GM12878 (cell line): Measurements from ENCODE around the gene TFB1M. TPM values are rescaled to one million over a fixed set of nuclear protein-coding genes. Genes with fewer than 3 reads are reported as not detected.
A peak's percentile ranks its signal among the peaks of the same experiment; 100 is the strongest.

Experiments
- ATAC-seq: fragments of 200-7000 bp; cut with Tn5 transposase; 3 replicates; pipeline ENCODE4 v1.9.1; 2020; ENCODE audit warnings: mild to moderate bottlenecking, moderate library complexity
- BruUV-seq: library from RNA; stranded (reverse); fragments of 400-500 nt; replicated peaks from 2 replicates; lab custom pipeline; 2021; lab: Mats Ljungman, UMichigan
- CTCF ChIA-PET: fragments of 300-600 bp; sonication (Branson Sonifier 250); formaldehyde crosslinking; extraction: SDS; loops from one replicate; lab custom pipeline; 2021; ENCODE audit warnings: inconsistent platforms; lab: Yijun Ruan, JAX
- POLR2A ChIA-PET: fragments of 350-600 bp; formaldehyde crosslinking; extraction: SDS; loops from one replicate; lab custom pipeline; 2021; ENCODE audit warnings: inconsistent platforms; lab: Charles Lee
- RAD21 ChIA-PET: fragments of 300-600 bp; sonication (Branson Sonifier 250); formaldehyde crosslinking; loops from one replicate; lab custom pipeline; 2023; ENCODE audit warnings: antibody characterized with exemption; ENCODE audit not compliant: unreplicated experiment; lab: Charles Lee
- SMC1A ChIA-PET: fragments of 300-600 bp; sonication (Branson Sonifier 250); formaldehyde crosslinking; loops from one replicate; lab custom pipeline; 2023; ENCODE audit not compliant: unreplicated experiment, uncharacterized antibody; lab: Charles Lee
- DNase-seq: peaks from one replicate; pipeline ENCODE4 v3.0.0-alpha.2; 2011; ENCODE audit warnings: low read depth, low spot score
- FAIRE-seq: peaks from 3 replicates; lab custom pipeline; 2011; peaks lifted over from hg19 to GRCh38; lab: Jason Lieb, UNC
- H2AFZ ChIP-seq: 2 replicates; pipeline ENCODE4 v1.6.0; 2011; ENCODE audit warnings: low read depth, low read length, control low read depth; ENCODE audit not compliant: control insufficient read depth
- H3K27ac ChIP-seq: 2 replicates; pipeline ENCODE4 v1.5.1; 2011; ENCODE audit warnings: control low read depth; ENCODE audit not compliant: control insufficient read depth, insufficient read depth
- H3K27me3 ChIP-seq, 2 experiments: replicated peaks in 1 of 2; 2 replicates each; pipeline versions ENCODE4 v1.6.0 to v1.6.1; 2011; ENCODE audit warnings: low read length in 1 of 2; ENCODE audit not compliant: control insufficient read depth in 2 of 2, insufficient read depth in 2 of 2
- H3K36me3 ChIP-seq, 2 experiments: 2 replicates each; pipeline ENCODE4 v1.5.1; 2011; ENCODE audit warnings: low read length in 1 of 2; ENCODE audit not compliant: control insufficient read depth in 2 of 2, insufficient read depth in 2 of 2
- H3K4me1 ChIP-seq: 2 replicates; pipeline ENCODE4 v1.6.1; 2011; ENCODE audit warnings: mild to moderate bottlenecking, low read length, moderate library complexity, mixed read lengths; ENCODE audit not compliant: control insufficient read depth, insufficient read depth
- H3K4me2 ChIP-seq: 2 replicates; pipeline ENCODE4 v1.6.0; 2011; ENCODE audit warnings: control low read depth; ENCODE audit not compliant: control insufficient read depth, insufficient read depth
- H3K4me3 ChIP-seq: fragments of 200-600 bp; sonication (generic); 2 replicates; pipeline ENCODE4 v1.5.1; 2016
- H3K79me2 ChIP-seq: 2 replicates; pipeline ENCODE4 v1.6.0; 2011; ENCODE audit warnings: low read length; ENCODE audit not compliant: control insufficient read depth, insufficient read depth
- H3K9ac ChIP-seq: 2 replicates; pipeline ENCODE4 v1.8.0; 2011; ENCODE audit warnings: low read length, control low read depth, mixed read lengths; ENCODE audit not compliant: control insufficient read depth, insufficient read depth
- H3K9me3 ChIP-seq: replicated peaks from 3 replicates; pipeline ENCODE4 v1.5.1; 2011; ENCODE audit warnings: mild to moderate bottlenecking, low read length; ENCODE audit not compliant: control insufficient read depth, insufficient read depth
- H4K20me1 ChIP-seq: 2 replicates; pipeline ENCODE4 v1.6.0; 2011; ENCODE audit not compliant: control insufficient read depth, insufficient read depth
- CREB1 ChIP-seq: IDR thresholded peaks from 2 replicates; pipeline ENCODE4 v1.6.1; 2012; ENCODE audit warnings: low read depth, mild to moderate bottlenecking, inconsistent platforms
- CREM ChIP-seq: IDR thresholded peaks from 2 replicates; pipeline ENCODE4 v1.6.1; 2014; ENCODE audit warnings: antibody characterized with exemption, low read depth
- IRF4 ChIP-seq: IDR thresholded peaks from 2 replicates; pipeline ENCODE4 v1.6.1; 2011; ENCODE audit warnings: low read depth, low read length
- JUNB ChIP-seq: IDR thresholded peaks from 2 replicates; pipeline ENCODE4 v1.6.1; 2016; ENCODE audit warnings: antibody characterized with exemption, mild to moderate bottlenecking
- LARP7 ChIP-seq: fragments of 450-650 bp; IDR thresholded peaks from 2 replicates; pipeline ENCODE4 v1.6.1; 2017; ENCODE audit warnings: mild to moderate bottlenecking
- MEF2B ChIP-seq: fragments of 450-650 bp; IDR thresholded peaks from 2 replicates; pipeline ENCODE4 v1.6.1; 2018; ENCODE audit warnings: mild to moderate bottlenecking, moderate library complexity; ENCODE audit not compliant: partially characterized antibody, poor library complexity, severe bottlenecking
- RAD21 ChIP-seq: IDR thresholded peaks from 2 replicates; pipeline ENCODE4 v1.6.1; 2011; ENCODE audit warnings: mild to moderate bottlenecking, low read depth, low read length, moderate library complexity; ENCODE audit not compliant: insufficient read depth
- SMC3 ChIP-seq: IDR thresholded peaks from 2 replicates; pipeline ENCODE4 v1.6.1; 2011; ENCODE audit warnings: low read length, improper control_type of control experiment, borderline replicate concordance
- SREBF1 ChIP-seq: IDR thresholded peaks from 2 replicates; pipeline ENCODE4 v1.6.1; 2012; ENCODE audit warnings: mild to moderate bottlenecking, low read length
- SUPT20H ChIP-seq: IDR thresholded peaks from 2 replicates; pipeline ENCODE4 v1.6.1; 2011; ENCODE audit warnings: low read depth, mild to moderate bottlenecking, low read length, moderate library complexity, borderline replicate concordance; ENCODE audit not compliant: control insufficient read depth
- ZNF384 ChIP-seq: IDR thresholded peaks from 2 replicates; pipeline ENCODE4 v1.6.1; 2012; ENCODE audit warnings: low read depth, mild to moderate bottlenecking, low read length, improper control_type of control experiment, borderline replicate concordance
- ZNF592 ChIP-seq: fragments of 450-650 bp; IDR thresholded peaks from 2 replicates; pipeline ENCODE4 v1.6.1; 2017; ENCODE audit warnings: mild to moderate bottlenecking, moderate library complexity
- WGBS: methylation state at CpG from one replicate; pipeline ENCODE4 v1.1.6; 2016; ENCODE audit warnings: low lambda C conversion rate; ENCODE audit not compliant: insufficient replicate concordance, insufficient coverage; ENCODE audit errors: missing lambda C conversion rate; 5-methylcytosine and 5-hydroxymethylcytosine counted together
- in situ Hi-C: fragments of 300-500 bp; cut with MboI; formaldehyde crosslinking; loops from 9 replicates; pipeline ENCODE4 v1.14.3; 2018; ENCODE audit warnings: mixed read lengths
- intact Hi-C: fragments of 100-400 bp; cut with micrococcal nuclease; formaldehyde crosslinking; loops from one replicate; pipeline ENCODE4 v1.14.2; 2022; ENCODE audit not compliant: unreplicated experiment
- polyA plus RNA-seq, 11 experiments: library from polyadenylated mRNA; depleted of rRNA in 4 of 11; unstranded in 6 of 11; stranded (reverse) in 5 of 11; fragments of >200 nt; fragmentation: Nextera tagmentation in 4 of 11; fragmentation: Illumina TruSeq in 1 of 11; extraction: Ambion mirVana in 4 of 11; extraction: Trizol in 1 of 11; gene quantifications; 1 replicate in 1 of 11; 2 replicates in 10 of 11; pipeline versions ENCODE4 v1.2.1 to v1.2.3, GENCODE V29; 2011 to 2016; ENCODE audit warnings: inconsistent platforms in 2 of 11, missing spikeins in 2 of 11, low read depth in 1 of 11
- total RNA-seq, 4 experiments: library from RNA; depleted of rRNA in 3 of 4; stranded (reverse); fragments of >200 nt in 3 of 4; fragmentation: Illumina TruSeq in 1 of 4; extraction: Trizol in 1 of 4; gene quantifications; 2 replicates each; pipeline versions ENCODE4 v1.2.1 to v1.2.3, GENCODE V29; 2013 to 2021
- TF ChIP-seq, protein P1 (sequence below): IDR thresholded peaks from 2 replicates; pipeline ENCODE4 v1.6.1; 2012; ENCODE audit warnings: low read depth, low read length, improper control_type of control experiment

The TFB1M gene
- total and polyA plus RNA-seq, 10 of the 15 experiments (the other 5 are each of a cell fraction or from before 2014, with no cell fraction given) = 29.9 to 117 (median 41.3) TPM

DNA sequence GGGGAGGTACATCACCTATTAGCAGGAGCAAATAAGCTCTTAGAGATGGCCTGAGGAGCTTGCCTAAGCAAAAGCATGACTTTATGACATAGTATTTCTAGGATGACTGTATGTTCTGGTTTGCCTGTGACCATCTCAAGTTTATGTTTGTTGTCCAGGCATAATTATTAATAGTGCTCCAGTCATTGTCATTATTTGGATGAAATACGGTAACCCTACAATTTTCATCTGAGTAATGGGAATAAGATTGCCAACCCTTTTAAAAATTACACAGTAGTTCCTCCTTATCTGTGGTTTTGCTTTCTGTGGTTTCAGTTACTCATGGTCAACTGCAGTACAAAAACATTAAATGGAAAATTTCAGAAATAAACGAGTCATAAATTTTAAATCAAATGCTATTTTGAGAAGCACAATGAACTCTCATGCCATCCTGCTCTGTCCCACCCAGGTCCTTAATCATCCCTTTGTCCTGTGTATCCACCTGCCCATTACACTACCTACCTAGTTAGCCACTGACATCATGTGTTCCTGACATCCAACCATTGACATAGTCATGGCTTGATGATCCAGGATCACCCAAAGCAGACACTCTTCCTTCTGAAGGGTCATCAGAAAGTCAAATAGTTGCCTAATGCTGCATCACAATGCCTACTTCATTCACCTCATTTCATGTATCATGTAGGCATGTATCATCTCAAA is 27.0 kb upstream of the TFB1M start (continued):
- TF ChIP-seq, protein P1, sequence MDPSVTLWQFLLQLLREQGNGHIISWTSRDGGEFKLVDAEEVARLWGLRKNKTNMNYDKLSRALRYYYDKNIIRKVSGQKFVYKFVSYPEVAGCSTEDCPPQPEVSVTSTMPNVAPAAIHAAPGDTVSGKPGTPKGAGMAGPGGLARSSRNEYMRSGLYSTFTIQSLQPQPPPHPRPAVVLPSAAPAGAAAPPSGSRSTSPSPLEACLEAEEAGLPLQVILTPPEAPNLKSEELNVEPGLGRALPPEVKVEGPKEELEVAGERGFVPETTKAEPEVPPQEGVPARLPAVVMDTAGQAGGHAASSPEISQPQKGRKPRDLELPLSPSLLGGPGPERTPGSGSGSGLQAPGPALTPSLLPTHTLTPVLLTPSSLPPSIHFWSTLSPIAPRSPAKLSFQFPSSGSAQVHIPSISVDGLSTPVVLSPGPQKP = no peak
- 0 out of 2 replicates have a peak, but pooled peaks have one; percentile 21 for TF ChIP-seq JUNB
- TF ChIP-seq CREB1 = 0 out of 2 replicates have a peak, but pooled peaks have one; percentile 17
- no peak for TF ChIP-seq LARP7

GRCh38 chr6:155340464-155341129 is 26.3 kb upstream of the TFB1M start:
- Histone ChIP-seq H3K4me3 (no peak overlapping the region), H3K4me1 (peaks cover 17% of the 10 kb centered on the region), H3K9ac (peak overlapping the region; percentile 4; the same call in 1 of the 2 replicates), H3K9me3 (peaks cover 22% of the 10 kb centered on the region), H3K27me3 (no peaks in the 10 kb centered on the region), H3K4me2 (peak overlapping the region; percentile 62), H3K79me2 (no peaks in the 10 kb centered on the region), H3K27ac (peak overlapping the region; percentile 67), H3K36me3 (no peaks in the 10 kb centered on the region), H2AFZ (0 out of 2 replicates have a peak overlapping the region, but pooled peaks have one; percentile 28), H4K20me1 (no peaks in the 10 kb centered on the region)
- DNase-seq (no peak), FAIRE-seq (no peak), ATAC-seq (peak; percentile 64)
- BruUV-seq = no TSS peak
- CTCF ChIA-PET = interaction anchor here (0.7 to 2.2 kb wide), 7 partner anchors 8 to 191 kb away, joined by 3 to 11 read pairs (median 3); no protein-coding TSS in a partner anchor
- WGBS = 77% methylated on average over 2 of the region's 2 CpGs
- RAD21 ChIA-PET = interaction anchor here (0.6 to 1.7 kb wide), 3 partner anchors 13 to 188 kb away, joined by 3 read pairs; no protein-coding TSS in a partner anchor
- SMC1A ChIA-PET = interaction anchor here (0.7 to 4.7 kb wide), 10 partner anchors 9 to 191 kb away, joined by 3 to 32 read pairs (median 5); partner anchors contain the start of gene TFB1M
- intact Hi-C loops = no loop called here
- in situ Hi-C loops = no loop called here
- POLR2A ChIA-PET = interaction anchor here (1.3 kb wide), 1 partner anchor 26 kb away, joined by 4 read pairs; no protein-coding TSS in a partner anchor
- TF ChIP-seq LARP7 = no peak
- TF ChIP-seq CREM = no peak
- TF ChIP-seq SMC3 = peak; percentile 15; the same call in 1 of the 2 replicates
- no peak for TF ChIP-seq ZNF592
- TF ChIP-seq SUPT20H = no peak
- TF ChIP-seq RAD21 = peak; percentile 56
- no peak for TF ChIP-seq IRF4
- no peak for TF ChIP-seq MEF2B
- TF ChIP-seq SREBF1 = no peak
- no peak for TF ChIP-seq ZNF384
